GM21576 (cell line): ENCODE data around the gene MTRF1.
"Not testable (repeated sequence)": the region's sequence is repeated elsewhere in the genome, so short reads cannot be mapped to it uniquely, and the experiment has no call there.

Source experiments
- ATAC-seq: cut with Tn5 transposase; IDR thresholded peaks from one replicate; pipeline ENCODE4 v1.9.1; 2021; ENCODE audit warnings: mild to moderate bottlenecking, moderate library complexity; ENCODE audit not compliant: unreplicated experiment

Gene MTRF1

GRCh38 chr13:41282129-41282571 is 18.8 kb upstream of the MTRF1 start:
- no peak for ATAC-seq

GRCh38 chr13:41279156-41279555 is 15.8 kb upstream of the MTRF1 start:
- ATAC-seq, result not testable (repeated sequence)

GRCh38 chr13:41276824-41277223 is 13.4 kb upstream of the MTRF1 start:
- ATAC-seq, result no peak

DNA sequence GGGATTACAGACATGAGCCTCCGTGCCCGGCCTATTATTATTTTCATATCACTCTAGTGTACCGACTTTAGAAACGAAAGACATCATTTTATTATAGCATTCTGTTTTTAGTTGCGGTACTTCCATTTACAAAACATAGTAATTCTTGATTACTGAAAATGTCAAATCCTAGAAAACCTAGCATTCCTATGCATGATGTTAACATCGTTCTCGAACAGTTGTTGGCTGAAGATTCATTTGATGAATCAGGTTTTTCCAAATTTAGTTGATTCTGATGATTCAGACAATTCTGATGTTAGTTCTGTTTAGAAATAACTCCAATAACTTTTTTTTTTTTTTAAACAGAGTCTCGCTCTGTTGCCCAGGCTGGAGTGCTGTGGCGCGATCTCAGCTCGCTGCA is 11.5 kb upstream of the MTRF1 start:
- no peak for ATAC-seq

DNA sequence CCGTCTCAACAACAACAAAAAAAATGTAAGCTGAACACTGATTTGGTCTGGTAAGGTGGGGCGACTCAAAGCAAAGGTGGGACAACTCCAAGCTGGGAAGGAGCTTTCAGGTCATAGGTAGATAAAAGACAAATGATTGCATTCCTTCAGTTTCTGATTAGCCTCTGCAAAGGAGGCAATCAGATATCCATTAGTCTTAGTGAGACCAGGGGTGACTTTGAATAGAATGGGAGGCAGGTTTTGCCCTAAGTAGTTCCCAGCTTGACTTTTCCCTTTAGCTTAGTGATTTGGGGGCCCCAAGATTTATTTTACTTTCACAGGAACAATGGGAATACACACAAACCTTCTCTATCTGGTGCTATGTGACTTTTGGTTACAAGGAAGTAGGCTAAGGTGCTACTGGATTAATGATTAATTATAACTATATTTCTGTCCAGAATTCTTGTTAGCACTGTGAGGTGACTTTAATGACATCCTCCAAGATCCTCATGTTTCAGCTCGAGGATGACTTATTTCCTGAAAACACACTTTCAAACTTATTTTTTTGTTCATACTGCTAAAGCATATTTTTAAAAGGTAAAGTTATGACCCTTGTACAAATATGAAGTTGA is 10.6 kb upstream of the MTRF1 start:
- ATAC-seq, result no peak

- no peak for ATAC-seq
Observed at GRCh38 chr13:41271456-41272285, 8.3 kb upstream of the MTRF1 start.

- no peak for ATAC-seq
Observed at GRCh38 chr13:41268764-41269163, 5.4 kb upstream of the MTRF1 start.

DNA sequence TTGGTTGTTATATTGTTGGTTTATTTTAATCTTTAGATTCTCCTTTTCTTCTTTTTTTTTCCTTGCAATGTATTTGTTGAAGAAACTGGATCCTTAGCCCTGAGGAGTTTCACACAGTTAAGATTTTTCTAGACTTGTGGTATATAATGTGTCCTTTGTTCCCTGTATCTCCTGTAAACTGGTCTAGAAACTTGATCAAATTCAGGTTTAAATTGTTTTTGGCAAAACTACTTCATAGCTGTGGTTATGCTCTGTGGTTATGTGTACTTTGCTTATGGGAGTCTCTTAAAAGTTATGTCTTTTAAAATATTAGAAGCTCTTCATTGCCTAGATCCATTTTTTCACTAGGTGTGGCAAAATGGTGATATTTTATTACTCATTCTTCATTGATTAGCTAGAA is 3.7 kb upstream of the MTRF1 start:
- ATAC-seq, result no peak

DNA sequence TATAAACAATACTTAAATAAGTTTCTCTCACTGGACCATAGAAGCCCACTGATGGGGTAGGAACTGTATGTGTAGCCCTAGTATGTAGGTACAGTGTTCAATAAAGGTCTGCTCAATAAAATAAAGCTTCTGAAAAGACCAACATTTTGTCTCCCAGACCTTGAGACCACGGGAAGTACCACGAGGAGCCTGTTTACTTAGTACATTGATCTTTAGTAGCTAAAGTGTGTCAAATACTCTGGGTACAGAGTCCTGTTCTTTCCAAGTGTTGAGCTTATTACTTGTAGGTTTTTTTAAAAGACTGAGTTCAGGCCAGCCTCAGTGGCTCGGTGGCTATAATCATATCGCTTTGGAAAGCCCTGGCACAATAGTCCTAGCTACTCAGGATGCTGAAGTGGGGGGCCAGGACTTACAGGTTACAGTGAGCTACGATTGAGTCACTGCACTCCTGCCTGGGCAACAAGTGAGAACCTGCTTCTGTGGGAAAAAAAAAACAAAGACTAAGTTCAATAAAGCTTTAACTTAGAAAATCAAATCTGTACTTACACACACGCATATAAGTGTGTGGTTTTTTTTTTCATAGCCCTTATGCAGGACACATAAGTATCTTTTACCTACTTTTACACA is 3.4 kb downstream of the MTRF1 start:
- ATAC-seq, result no peak

DNA sequence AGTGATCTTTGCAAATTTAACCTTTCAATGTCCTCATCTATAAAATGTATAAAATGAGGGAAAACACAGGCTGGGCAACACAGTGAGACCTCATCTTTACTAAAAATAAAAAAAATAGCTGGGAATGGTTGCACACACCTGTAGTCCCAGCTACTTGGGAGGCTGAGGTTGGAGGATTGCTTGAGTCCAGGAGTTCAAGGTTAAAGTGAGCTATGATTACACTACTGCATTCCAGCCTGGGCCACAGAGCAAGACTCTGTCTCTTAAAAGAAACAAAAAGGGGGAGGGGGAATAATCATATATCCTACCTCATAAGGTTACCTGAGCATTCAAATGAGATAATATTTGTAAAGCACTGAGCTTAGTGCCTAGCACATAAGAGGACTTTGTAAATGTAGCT is 5.8 kb downstream of the MTRF1 start:
- ATAC-seq, result no peak

- ATAC-seq, result no peak
Observed at GRCh38 chr13:41254902-41255301, 8.5 kb downstream of the MTRF1 start.

- ATAC-seq, result no peak
Observed at GRCh38 chr13:41250993-41251392, 12.4 kb downstream of the MTRF1 start.

DNA sequence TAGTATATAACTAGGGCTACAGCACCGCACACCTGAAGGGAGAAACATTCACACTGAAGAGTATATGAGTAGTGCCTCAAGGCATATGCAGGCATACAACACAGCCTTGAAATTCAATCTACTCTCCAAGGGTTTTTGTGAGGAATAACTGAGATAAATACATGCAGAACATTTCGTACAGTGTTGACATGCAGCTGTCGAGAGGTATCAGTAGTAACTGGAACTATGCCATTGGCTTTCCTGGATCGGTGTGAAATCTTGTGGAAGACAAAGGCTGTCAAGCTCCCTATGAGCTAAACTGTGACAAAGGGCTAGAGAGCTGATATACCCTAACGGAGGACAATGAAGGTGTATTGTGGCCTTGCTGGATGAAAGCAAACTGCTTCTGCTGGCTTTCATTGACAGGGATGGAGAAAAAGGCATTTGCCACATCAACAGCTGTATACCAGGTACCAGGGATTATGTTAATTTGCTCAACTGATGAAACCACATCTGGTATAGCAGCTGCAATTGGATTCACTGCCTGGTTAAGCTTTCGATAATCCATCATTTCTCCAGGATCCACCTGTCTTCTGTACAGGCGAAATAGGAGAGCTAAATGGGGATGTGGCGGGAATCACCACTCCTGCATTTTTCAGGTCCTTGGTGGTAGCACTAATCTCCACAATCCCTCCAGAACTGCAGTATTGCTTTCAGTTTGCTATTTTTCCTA is 16.3 kb downstream of the MTRF1 start:
- ATAC-seq, result no peak

- no peak for ATAC-seq
Observed at GRCh38 chr13:41244556-41244955, 18.8 kb downstream of the MTRF1 start.

GRCh38 chr13:41241626-41242025 is 21.8 kb downstream of the MTRF1 start:
- no peak for ATAC-seq

GRCh38 chr13:41236369-41236768 is 27.0 kb downstream of the MTRF1 start:
- ATAC-seq, result no peak

DNA sequence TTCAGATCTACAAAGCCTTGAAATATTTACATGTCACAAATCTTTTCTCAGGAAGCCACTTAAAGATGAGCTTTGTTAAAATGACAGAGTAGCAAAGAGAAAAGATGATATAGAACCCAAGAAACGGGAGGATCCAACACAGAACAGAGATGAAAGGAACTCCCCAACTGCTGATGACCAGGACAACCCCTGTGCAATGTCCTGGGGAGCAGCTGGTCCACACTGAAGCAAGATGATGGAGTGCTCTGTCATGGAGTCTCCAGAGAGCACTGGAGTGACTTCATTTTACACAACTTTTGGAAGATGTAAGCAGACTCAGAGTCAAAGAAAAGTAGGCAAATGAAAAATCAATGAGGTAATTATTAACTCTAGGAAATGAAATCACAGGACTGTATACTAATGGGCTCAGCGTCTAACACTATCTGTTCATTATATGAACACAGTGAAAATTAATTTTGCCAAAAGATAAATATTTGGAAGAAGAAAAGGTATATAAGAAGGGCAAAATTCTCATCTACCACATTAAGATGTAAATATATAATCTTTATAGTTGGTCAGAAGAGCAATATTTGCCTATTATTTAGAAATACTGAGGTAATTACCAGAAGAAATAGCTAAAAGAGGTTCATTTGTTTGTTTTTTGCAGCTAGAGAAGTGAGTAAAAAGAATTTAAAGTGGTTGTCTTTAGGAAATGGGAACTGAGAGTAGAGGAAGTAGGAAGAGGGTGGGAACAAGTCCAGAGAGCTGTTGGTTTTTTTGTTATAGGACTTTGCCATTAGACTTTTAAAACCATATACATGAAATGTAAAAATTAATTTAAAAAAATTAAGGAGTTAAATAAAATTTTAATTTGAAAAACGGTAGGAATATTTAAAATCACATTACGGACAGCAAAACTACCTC is 30.5 kb downstream of the MTRF1 start:
- no peak for ATAC-seq

GRCh38 chr13:41231786-41232185 is 31.6 kb downstream of the MTRF1 start:
- ATAC-seq, result no peak

GRCh38 chr13:41231025-41231677 is 32.2 kb downstream of the MTRF1 start:
- no peak for ATAC-seq

DNA sequence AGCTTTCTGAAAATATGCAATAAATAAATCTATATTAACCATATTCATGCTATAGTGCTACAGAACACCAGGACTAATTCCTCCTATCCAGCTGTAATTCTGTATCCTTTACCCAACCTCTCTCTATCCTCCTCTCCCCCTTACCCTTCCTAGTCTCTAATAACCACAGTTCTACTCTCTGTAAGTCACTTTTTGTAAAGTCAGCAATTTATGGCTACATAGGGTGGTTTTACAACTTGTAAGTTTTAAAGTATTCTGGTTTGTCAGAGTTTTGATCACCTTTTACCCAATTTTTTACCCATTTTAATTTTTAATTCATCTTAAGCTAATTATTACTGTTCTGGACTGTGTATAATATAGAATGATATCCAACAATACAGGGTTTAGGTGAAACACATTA is 34.0 kb downstream of the MTRF1 start:
- no peak for ATAC-seq
